KOPT-K1 (cell line): ENCODE data around the gene KCNK17.
"Not testable (repeated sequence)": the region's sequence is repeated elsewhere in the genome, so short reads cannot be mapped to it uniquely, and the experiment has no call there.

ENCODE experiments used
- H3K27ac ChIP-seq: fragments of 200-600 bp; sonication (generic); 2 replicates; pipeline ENCODE4 v1.5.1; 2016; ENCODE audit warnings: antibody characterized with exemption, mild to moderate bottlenecking, low read depth, low read length; ENCODE audit not compliant: poor library complexity, severe bottlenecking
- H3K36me3 ChIP-seq: fragments of 200-600 bp; sonication (generic); 2 replicates; pipeline ENCODE4 v1.5.1; 2017; ENCODE audit warnings: antibody characterized with exemption, mild to moderate bottlenecking, low read length, moderate library complexity; ENCODE audit not compliant: insufficient read depth
- H3K9me3 ChIP-seq: fragments of 200-600 bp; sonication (generic); 2 replicates; pipeline ENCODE4 v1.5.1; 2017; ENCODE audit warnings: antibody characterized with exemption, low read length, mild to moderate bottlenecking; ENCODE audit not compliant: insufficient read depth, poor library complexity, severe bottlenecking

The KCNK17 gene

GRCh38 chr6:39298061-39298460 is 16.2 kb downstream of the KCNK17 start:
- no peaks in the 10 kb centered on the region for H3K9me3 ChIP-seq
- no peaks in the 10 kb centered on the region for H3K36me3 ChIP-seq
- H3K27ac ChIP-seq: no peak overlapping the region

- H3K27ac ChIP-seq: no peak overlapping the region
- no peaks in the 10 kb centered on the region for H3K9me3 ChIP-seq
- H3K36me3 ChIP-seq: no peaks in the 10 kb centered on the region
Observed at GRCh38 chr6:39296745-39297640, 17.2 kb downstream of the KCNK17 start.

- Histone ChIP-seq H3K9me3 (no peaks in the 10 kb centered on the region), H3K27ac (no peak overlapping the region), H3K36me3 (no peaks in the 10 kb centered on the region)
Observed at GRCh38 chr6:39295611-39296011, 18.6 kb downstream of the KCNK17 start.

GRCh38 chr6:39294899-39295298 is 19.3 kb downstream of the KCNK17 start:
- no peak overlapping the region for H3K27ac ChIP-seq
- H3K36me3 ChIP-seq: no peaks in the 10 kb centered on the region
- H3K9me3 ChIP-seq: no peaks in the 10 kb centered on the region

GRCh38 chr6:39294133-39294532 is 20.1 kb downstream of the KCNK17 start:
- H3K9me3 ChIP-seq: no peaks in the 10 kb centered on the region
- H3K27ac ChIP-seq: no peak overlapping the region
- no peaks in the 10 kb centered on the region for H3K36me3 ChIP-seq

- Histone ChIP-seq H3K36me3 (no peaks in the 10 kb centered on the region), H3K9me3 (no peaks in the 10 kb centered on the region), H3K27ac (no peak overlapping the region)
Observed at GRCh38 chr6:39292637-39293036, 21.6 kb downstream of the KCNK17 start.

GRCh38 chr6:39289490-39289889 is 24.7 kb downstream of the KCNK17 start:
- Histone ChIP-seq H3K36me3 (no peaks in the 10 kb centered on the region), H3K27ac (no peak overlapping the region), H3K9me3 (no peaks in the 10 kb centered on the region)

- H3K9me3 ChIP-seq: no peaks in the 10 kb centered on the region
- H3K36me3 ChIP-seq: no peaks in the 10 kb centered on the region
- H3K27ac ChIP-seq: no peak overlapping the region
Observed at GRCh38 chr6:39287601-39288000, 26.6 kb downstream of the KCNK17 start.

- not testable (repeated sequence) for H3K9me3 ChIP-seq, H3K27ac ChIP-seq, H3K36me3 ChIP-seq
Observed at GRCh38 chr6:39286596-39286995, 27.6 kb downstream of the KCNK17 start.

GRCh38 chr6:39282774-39283173 is 31.4 kb downstream of the KCNK17 start:
- Histone ChIP-seq H3K27ac (no peak overlapping the region), H3K9me3 (no peaks in the 10 kb centered on the region)

GRCh38 chr6:39281312-39281980 is 32.8 kb downstream of the KCNK17 start:
- Histone ChIP-seq H3K9me3 (no peaks in the 10 kb centered on the region), H3K36me3 (no peaks in the 10 kb centered on the region), H3K27ac (no peak overlapping the region)

More at GRCh38 chr6:39282774-39283173, 31.4 kb downstream of the KCNK17 start:
- H3K36me3 ChIP-seq: no peaks in the 10 kb centered on the region

- Histone ChIP-seq H3K27ac (no peak overlapping the region), H3K36me3 (no peaks in the 10 kb centered on the region), H3K9me3 (no peaks in the 10 kb centered on the region)
Observed at GRCh38 chr6:39280247-39280731, 33.9 kb downstream of the KCNK17 start.

- H3K27ac ChIP-seq: no peak overlapping the region
- H3K36me3 ChIP-seq: no peaks in the 10 kb centered on the region
- no peaks in the 10 kb centered on the region for H3K9me3 ChIP-seq
Observed at GRCh38 chr6:39279539-39279938, 34.7 kb downstream of the KCNK17 start.

GRCh38 chr6:39276379-39276995 is 37.7 kb downstream of the KCNK17 start:
- H3K36me3 ChIP-seq: no peaks in the 10 kb centered on the region
- no peaks in the 10 kb centered on the region for H3K9me3 ChIP-seq
- no peak overlapping the region for H3K27ac ChIP-seq

GRCh38 chr6:39274903-39275302 is 39.3 kb downstream of the KCNK17 start:
- H3K36me3 ChIP-seq: no peaks in the 10 kb centered on the region

More at GRCh38 chr6:39274903-39275302, 39.3 kb downstream of the KCNK17 start:
- H3K27ac ChIP-seq: no peak overlapping the region
- no peaks in the 10 kb centered on the region for H3K9me3 ChIP-seq
